Panc1 (cell line): ENCODE data around the gene DCTN3.

Source experiments
- CTCF ChIP-seq: fragments of 450-650 bp; IDR thresholded peaks from 2 replicates; pipeline ENCODE4 v1.5.1; 2017; ENCODE audit warnings: mild to moderate bottlenecking
- POLR2AphosphoS5 ChIP-seq: IDR thresholded peaks from 2 replicates; pipeline ENCODE4 v1.6.1; 2012; ENCODE audit warnings: mild to moderate bottlenecking, low read depth, low read length, moderate library complexity
- SIN3A ChIP-seq: IDR thresholded peaks from 2 replicates; pipeline ENCODE4 v1.6.1; 2012; ENCODE audit warnings: low read depth, mild to moderate bottlenecking, low read length, moderate library complexity, borderline replicate concordance; ENCODE audit not compliant: insufficient read depth

- TF ChIP-seq CTCF (no peak), POLR2AphosphoS5 (no peak), SIN3A (no peak)
Observed at GRCh38 chr9:34588671-34589635, 31.3 kb downstream of the DCTN3 start.
